ENCODE data around the gene LRRTM1. TPM values are rescaled to one million over a fixed set of nuclear protein-coding genes. Genes with fewer than 3 reads are reported as not detected.

Gene LRRTM1
- polyA plus RNA-seq, 2 of the 4 experiments (the other 2 are of a cell fraction): not detected

DNA sequence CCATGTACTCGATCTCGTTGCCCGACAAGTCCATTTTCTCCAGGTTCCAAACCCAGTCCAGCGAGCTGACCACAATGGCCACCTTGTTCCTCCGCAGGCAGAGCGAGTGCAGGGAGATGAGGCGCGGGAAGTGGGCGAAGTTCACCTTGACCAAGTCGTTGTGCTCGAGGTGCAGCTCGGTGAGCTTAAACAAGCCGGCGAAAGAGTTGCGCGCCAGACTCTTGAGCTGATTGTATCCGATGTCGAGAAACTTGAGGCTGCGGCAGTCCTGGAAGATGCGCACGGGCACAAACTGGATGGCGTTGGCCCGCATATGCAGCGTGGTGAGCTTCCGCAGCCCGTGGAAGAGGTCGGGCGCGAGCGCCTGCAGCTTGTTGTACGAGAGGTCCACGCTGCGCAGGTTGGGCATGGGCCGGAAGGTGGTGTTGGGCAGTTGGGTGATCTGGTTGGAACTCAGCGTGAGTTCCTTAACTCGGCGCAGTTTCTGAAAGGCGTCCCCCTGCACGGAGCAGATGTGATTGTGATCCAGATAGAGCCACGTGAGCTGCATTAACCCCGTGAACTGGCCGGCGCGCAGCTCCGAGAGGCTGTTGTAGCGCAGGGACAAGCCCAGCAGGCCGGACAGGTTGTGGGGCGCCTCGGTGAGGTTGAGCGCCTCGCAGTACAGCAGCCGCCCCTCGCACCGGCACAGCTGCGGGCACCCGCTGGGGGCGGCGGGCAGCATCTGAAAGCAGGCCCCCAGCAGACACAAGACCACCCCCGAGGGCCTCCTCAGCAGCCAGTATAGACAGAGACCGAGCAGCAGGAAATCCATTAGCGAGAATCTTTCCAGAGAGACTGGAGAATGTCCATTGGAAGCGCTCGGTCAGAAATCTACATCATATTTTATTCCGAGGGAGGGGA, 1.3 kb downstream of the LRRTM1 start:
- Histone ChIP-seq H3K4me2 (no peak overlapping the region), H3K4me1 (no peaks in the 10 kb centered on the region), H3K9me3 (no peaks in the 10 kb centered on the region), H3K27ac (no peak overlapping the region), H3K4me3 (no peak overlapping the region)
- WGBS (ENCODE audit: missing lambda C conversion rate): 34% methylated on average over 57 of the region's 64 CpGs
- no peak for TF ChIP-seq PHF8 (IDR thresholded peaks at IDR 0.05; ENCODE audit: borderline replicate concordance, low read depth)
- no peak for TF ChIP-seq HDAC2 (IDR thresholded peaks at IDR 0.05)
- no peak for TF ChIP-seq ELK1 (IDR thresholded peaks at IDR 0.05; ENCODE audit: low read depth, low read length)
- no peak for TF ChIP-seq HOXA7 (CRISPR knock-in tag; IDR thresholded peaks at IDR 0.05)
- FAIRE-seq: no peak
- CTCF ChIA-PET: no interaction called here
- ATAC-seq: peak in 1 of 2 experiments; percentile 41; a peak in 3 of 6 replicates
- POLR2A ChIA-PET: no interaction called here
- DNase-seq (ENCODE audit: low read depth in 1 of 2, low spot score in 1 of 2): no peak

GRCh38 chr2:80302314-80303005, 2.1 kb downstream of the LRRTM1 start:
- CTCF ChIA-PET: no interaction called here
- 51% methylated on average over 12 of the region's 50 CpGs for WGBS (ENCODE audit: missing lambda C conversion rate)
- Histone ChIP-seq H3K27ac (no peak overlapping the region), H3K4me2 (no peak overlapping the region), H3K9me3 (no peaks in the 10 kb centered on the region), H3K4me3 (no peak overlapping the region), H3K4me1 (no peaks in the 10 kb centered on the region)
- no peak for DNase-seq (ENCODE audit: low read depth in 1 of 2, low spot score in 1 of 2)
- FAIRE-seq: no peak
- POLR2A ChIA-PET: no interaction called here
- ATAC-seq: no peak
- TF ChIP-seq ZSCAN20 (CRISPR knock-in tag; IDR thresholded peaks at IDR 0.05): no peak
- TF ChIP-seq TP53 (CRISPR knock-in tag; IDR thresholded peaks at IDR 0.05): no peak
- no peak for TF ChIP-seq HOXB5 (CRISPR knock-in tag; IDR thresholded peaks at IDR 0.05)

DNA sequence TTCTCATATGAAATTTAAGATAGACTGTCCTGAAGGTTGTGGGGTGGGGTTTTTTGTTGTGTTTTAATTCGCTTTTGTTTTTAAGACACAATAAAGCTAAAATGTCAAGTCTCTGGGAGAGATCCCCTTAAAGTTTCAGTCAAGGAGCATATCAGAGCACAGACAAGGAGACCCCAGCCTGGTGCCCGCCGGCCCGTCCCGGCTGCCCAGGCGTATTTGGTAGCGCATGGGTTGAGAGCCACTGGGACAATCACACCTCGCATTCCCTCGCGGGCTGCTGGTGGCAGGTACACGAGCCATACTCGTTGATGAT, 2.6 kb downstream of the LRRTM1 start:
- ATAC-seq: no peak
- Histone ChIP-seq H3K4me1 (no peaks in the 10 kb centered on the region), H3K4me3 (no peak overlapping the region), H3K4me2 (no peak overlapping the region), H3K27ac (no peak overlapping the region), H3K9me3 (no peaks in the 10 kb centered on the region)
- FAIRE-seq: no peak
- no peak for DNase-seq (ENCODE audit: low read depth in 1 of 2, low spot score in 1 of 2)
- CTCF ChIA-PET: no interaction called here
- POLR2A ChIA-PET: no interaction called here
- no peak for TF ChIP-seq CBX2 (IDR thresholded peaks at IDR 0.05; ENCODE audit: borderline replicate concordance, low read depth)
- WGBS (ENCODE audit: missing lambda C conversion rate): 64% methylated on average over 12 of the region's 12 CpGs

DNA sequence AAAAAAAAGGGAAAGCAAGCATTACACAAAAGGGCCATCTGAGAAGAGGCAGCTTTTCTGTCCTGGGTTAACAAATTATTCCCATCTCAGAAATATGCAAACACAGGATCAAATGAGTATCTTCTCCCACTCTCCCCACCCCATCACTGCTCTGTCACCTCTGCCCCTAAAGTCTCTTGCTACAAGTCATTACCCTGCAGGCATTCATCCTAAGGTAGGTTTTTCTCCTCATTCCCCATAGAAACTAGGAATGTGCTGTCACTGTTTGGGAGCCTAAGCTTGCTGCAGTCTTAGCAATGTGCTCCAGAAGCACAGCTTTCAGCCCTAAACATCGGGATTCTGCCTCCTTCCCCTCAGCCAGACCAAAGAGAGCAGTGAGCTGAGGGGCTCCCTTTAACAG, 3.6 kb downstream of the LRRTM1 start:
- H3K9me3 ChIP-seq: no peaks in the 10 kb centered on the region
- ATAC-seq (no peak), FAIRE-seq (no peak), DNase-seq (ENCODE audit: low read depth in 1 of 2, low spot score in 1 of 2) (no peak)
- ChIA-PET POLR2A (no interaction called here), CTCF (no interaction called here)
- no peak overlapping the region for H3K27ac ChIP-seq
- H3K4me1 ChIP-seq: no peaks in the 10 kb centered on the region
- no peak overlapping the region for H3K4me2 ChIP-seq
- 7% methylated on average over 1 of the region's 1 CpG for WGBS (ENCODE audit: missing lambda C conversion rate)
- no peak for TF ChIP-seq KDM5A (IDR thresholded peaks at IDR 0.05)
- no peak overlapping the region for H3K4me3 ChIP-seq

GRCh38 chr2:80300346-80300745, 4.2 kb downstream of the LRRTM1 start:
- Histone ChIP-seq H3K4me2 (no peak overlapping the region), H3K27ac (no peak overlapping the region), H3K4me3 (no peak overlapping the region), H3K9me3 (no peaks in the 10 kb centered on the region), H3K4me1 (no peaks in the 10 kb centered on the region)
- FAIRE-seq (no peak), DNase-seq (ENCODE audit: low read depth in 1 of 2, low spot score in 1 of 2) (no peak), ATAC-seq (no peak)
- CTCF ChIA-PET: no interaction called here
- POLR2A ChIA-PET: no interaction called here
- 2% methylated on average over 1 of the region's 1 CpG for WGBS (ENCODE audit: missing lambda C conversion rate)
- TF ChIP-seq, protein P1, sequence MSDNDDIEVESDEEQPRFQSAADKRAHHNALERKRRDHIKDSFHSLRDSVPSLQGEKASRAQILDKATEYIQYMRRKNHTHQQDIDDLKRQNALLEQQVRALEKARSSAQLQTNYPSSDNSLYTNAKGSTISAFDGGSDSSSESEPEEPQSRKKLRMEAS (IDR thresholded peaks at IDR 0.05): no peak
- TF ChIP-seq HOXB5 (CRISPR knock-in tag; IDR thresholded peaks at IDR 0.05) (no peak), EP300 (IDR thresholded peaks at IDR 0.05) (no peak), RCOR1 (IDR thresholded peaks at IDR 0.05; ENCODE audit: low read depth, low read length) (no peak), MAZ (IDR thresholded peaks at IDR 0.05; ENCODE audit: borderline replicate concordance, low read depth, low read length) (no peak), EHMT2 (IDR thresholded peaks at IDR 0.05; ENCODE audit: low read depth) (no peak), POLR2A (IDR thresholded peaks at IDR 0.05; ENCODE audit: low read length) (no peak), CEBPB (IDR thresholded peaks at IDR 0.05) (no peak)
- TF ChIP-seq, protein P2, sequence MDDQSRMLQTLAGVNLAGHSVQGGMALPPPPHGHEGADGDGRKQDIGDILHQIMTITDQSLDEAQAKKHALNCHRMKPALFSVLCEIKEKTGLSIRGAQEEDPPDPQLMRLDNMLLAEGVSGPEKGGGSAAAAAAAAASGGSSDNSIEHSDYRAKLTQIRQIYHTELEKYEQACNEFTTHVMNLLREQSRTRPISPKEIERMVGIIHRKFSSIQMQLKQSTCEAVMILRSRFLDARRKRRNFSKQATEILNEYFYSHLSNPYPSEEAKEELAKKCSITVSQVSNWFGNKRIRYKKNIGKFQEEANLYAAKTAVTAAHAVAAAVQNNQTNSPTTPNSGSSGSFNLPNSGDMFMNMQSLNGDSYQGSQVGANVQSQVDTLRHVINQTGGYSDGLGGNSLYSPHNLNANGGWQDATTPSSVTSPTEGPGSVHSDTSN (IDR thresholded peaks at IDR 0.05): no peak
